HG02840 (cell line): Measurements from ENCODE around the gene NDUFV2.

ENCODE experiments used
- ATAC-seq: cut with Tn5 transposase; IDR thresholded peaks from one replicate; pipeline ENCODE4 v1.9.1; 2021; ENCODE audit warnings: mild to moderate bottlenecking, moderate library complexity, moderate number of reproducible peaks; ENCODE audit not compliant: unreplicated experiment, low FRiP score

Gene NDUFV2

GRCh38 chr18:9182852-9183399, 80.4 kb downstream of the NDUFV2 start:
- ATAC-seq = no peak
